A549 treated with CpdA at 1 μM for 4 hours (cell line): Measurements from ENCODE around the gene ELAVL4. TPM values are rescaled to one million over a fixed set of nuclear protein-coding genes. Genes with fewer than 3 reads are reported as not detected.

Experiments used
- total RNA-seq: library from RNA; stranded (reverse); fragments of 200-300 nt; extraction: Qiagen RNA extraction; gene quantifications from 5 replicates; pipeline ENCODE4 v1.2.3, GENCODE V29; 2022; ENCODE audit warnings: low read depth

The ELAVL4 gene
- 0.26 TPM in 1 of 5 replicates, not detected in the others for total RNA-seq

GRCh38 chr1:50108497-50109059 is at the start of gene ELAVL4:
TSS of gene ELAVL4 (plus strand) at chr1:50108920. CDS start at chr1:50109190, 270 bp downstream.

Other genes with a start within 250 kb of the ELAVL4 start
- gene AGBL4, start 85.0 kb upstream of the ELAVL4 start, total RNA-seq, result not detected in 5 replicates